Esophagus (tissue), 2 donors: ENCODE results near the gene SLC6A3. TPM values are rescaled to one million over a fixed set of nuclear protein-coding genes. Genes with fewer than 3 reads are reported as not detected.
A peak's percentile ranks its signal among the peaks of the same experiment; 100 is the strongest.

Experiments
- H3K27ac ChIP-seq, 2 donors: one replicate each; pipeline ENCODE4 v1.5.1; 2013; ENCODE audit warnings: low read depth in 2 of 2, mild to moderate bottlenecking in 2 of 2, inconsistent platforms in 1 of 2, low read length in 1 of 2, moderate library complexity in 1 of 2
- H3K27me3 ChIP-seq, 2 donors: one replicate each; pipeline ENCODE4 v1.6.1; 2013; ENCODE audit warnings: low read length in 2 of 2, control low read depth in 1 of 2, mild to moderate bottlenecking in 1 of 2; ENCODE audit not compliant: insufficient read depth in 2 of 2, control insufficient read depth in 1 of 2
- H3K36me3 ChIP-seq, 2 donors: one replicate each; pipeline ENCODE4 v1.6.1; 2013; ENCODE audit warnings: low read length in 1 of 2; ENCODE audit not compliant: control insufficient read depth in 2 of 2, insufficient read depth in 2 of 2
- H3K4me1 ChIP-seq, 2 donors: one replicate each; pipeline ENCODE4 v1.6.1; 2013; ENCODE audit warnings: low read length in 1 of 2; ENCODE audit not compliant: control insufficient read depth in 2 of 2, insufficient read depth in 2 of 2
- H3K4me3 ChIP-seq, 2 donors: one replicate each; pipeline ENCODE4 v1.5.1; 2013; ENCODE audit warnings: low read length in 2 of 2, mild to moderate bottlenecking in 2 of 2, low read depth in 1 of 2, moderate library complexity in 1 of 2
- H3K9me3 ChIP-seq, 2 donors: one replicate each; pipeline ENCODE4 v1.6.1; 2013; ENCODE audit warnings: mild to moderate bottlenecking in 2 of 2, low read depth in 1 of 2, low read length in 1 of 2, moderate library complexity in 1 of 2; ENCODE audit not compliant: control insufficient read depth in 2 of 2, insufficient read depth in 1 of 2
- WGBS, 2 donors: extraction: QIAGEN DNeasy Blood & Tissue Kit; methylation state at CpG; one replicate each; pipeline ENCODE4 v1.1.7; 2013; 5-methylcytosine and 5-hydroxymethylcytosine counted together
- polyA plus RNA-seq, 2 donors: library from polyadenylated mRNA; stranded (reverse); fragments of 200-250 nt; gene quantifications; one replicate each; pipeline ENCODE4 v1.2.3, GENCODE V29; 2013
- donor health status: healthy with polysubstance abuse.
- donor health status: Bipolar disorder and iron deficiency.

Gene SLC6A3
- polyA plus RNA-seq, 2 donors: 0.11 TPM; not detected in 1

GRCh38 chr5:1352231-1353219 lies 92.7 kb downstream of the SLC6A3 start:
- Histone ChIP-seq H3K27me3 (no peaks in the 10 kb centered on the region), H3K9me3 (no peaks in the 10 kb centered on the region), H3K4me3 (no peak overlapping the region), H3K36me3 (no peaks in the 10 kb centered on the region), H3K4me1 (no peaks in the 10 kb centered on the region), H3K27ac (no peak overlapping the region)
- WGBS, 2 donors: 67 to 75% methylated on average over 10 of the region's 10 CpGs

GRCh38 chr5:1351156-1351555 lies 94.1 kb downstream of the SLC6A3 start:
- Histone ChIP-seq H3K4me1 (peaks cover 0 to under 1% of the 10 kb centered on the region in 2 donors), H3K27ac (no peak overlapping the region), H3K27me3 (no peaks in the 10 kb centered on the region), H3K9me3 (no peaks in the 10 kb centered on the region), H3K4me3 (no peak overlapping the region), H3K36me3 (no peaks in the 10 kb centered on the region)
- 81 to 82% methylated on average over 4 of the region's 4 CpGs for WGBS, 2 donors

DNA sequence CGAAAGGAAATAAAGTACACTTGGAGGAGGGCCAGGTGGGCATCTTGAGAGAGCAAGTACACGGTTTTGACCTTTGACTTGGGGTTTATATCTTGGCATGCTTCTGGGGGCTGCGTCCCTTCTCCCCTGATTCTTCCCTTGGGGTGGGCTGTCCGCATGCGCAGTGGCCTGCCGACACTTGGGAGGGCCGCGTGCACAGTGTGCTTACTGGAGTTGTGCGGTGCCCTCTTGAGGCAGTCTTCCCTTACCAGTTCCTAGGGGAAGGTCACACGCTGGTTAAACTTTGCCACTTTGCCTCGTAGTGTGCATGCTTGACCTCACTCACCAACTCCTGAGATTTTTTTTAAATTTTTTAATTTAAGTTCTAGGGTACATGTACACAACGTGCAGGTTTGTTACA lies 96.0 kb downstream of the SLC6A3 start:
- H3K36me3 ChIP-seq: no peaks in the 10 kb centered on the region
- no peaks in the 10 kb centered on the region for H3K27me3 ChIP-seq
- H3K9me3 ChIP-seq: no peaks in the 10 kb centered on the region
- H3K27ac ChIP-seq: no peak overlapping the region
- peaks cover 0 to 4% of the 10 kb centered on the region in 2 donors for H3K4me1 ChIP-seq
- H3K4me3 ChIP-seq: no peak overlapping the region
- WGBS, 2 donors: 33 to 35% methylated on average over 12 of the region's 12 CpGs

DNA sequence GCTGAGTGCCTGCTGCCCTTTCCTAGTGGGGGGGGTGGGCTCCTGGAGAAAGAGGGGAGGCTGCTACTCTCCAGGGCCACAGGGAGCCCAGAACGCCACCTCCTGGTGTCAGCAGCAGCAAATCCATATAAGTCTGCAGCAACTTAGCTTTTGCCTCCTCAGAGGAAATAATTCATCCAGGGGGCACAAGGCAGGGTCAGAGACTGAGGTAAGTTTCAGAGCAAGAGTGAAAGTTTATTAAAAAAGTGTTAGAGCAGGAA lies 96.3 kb downstream of the SLC6A3 start:
- Histone ChIP-seq H3K27ac (no peak overlapping the region), H3K27me3 (no peaks in the 10 kb centered on the region), H3K4me1 (peaks cover under 1 to 4% of the 10 kb centered on the region in 2 donors), H3K4me3 (no peak overlapping the region), H3K9me3 (no peaks in the 10 kb centered on the region), H3K36me3 (no peaks in the 10 kb centered on the region)
- WGBS, 2 donors: 72 to 82% methylated on average over 1 of the region's 1 CpG

- WGBS, 2 donors: 48 to 55% methylated on average over 10 of the region's 10 CpGs
- H3K4me1 ChIP-seq: peaks cover 2 to 8% of the 10 kb centered on the region in 2 donors
Measured at GRCh38 chr5:1347571-1347970, 97.7 kb downstream of the SLC6A3 start.

GRCh38 chr5:1346627-1347440 lies 98.4 kb downstream of the SLC6A3 start:
- H3K27ac ChIP-seq: no peak overlapping the region
- H3K9me3 ChIP-seq: no peaks in the 10 kb centered on the region
- no peaks in the 10 kb centered on the region for H3K27me3 ChIP-seq
- peaks cover 2 to 8% of the 10 kb centered on the region in 2 donors for H3K4me1 ChIP-seq
- H3K4me3 ChIP-seq: no peak overlapping the region
- WGBS, 2 donors: 86 to 87% methylated on average over 21 of the region's 21 CpGs
- H3K36me3 ChIP-seq: peaks cover 0 to 6% of the 10 kb centered on the region in 2 donors

More at GRCh38 chr5:1347571-1347970, 97.7 kb downstream of the SLC6A3 start:
- H3K9me3 ChIP-seq: no peaks in the 10 kb centered on the region
- H3K36me3 ChIP-seq: no peaks in the 10 kb centered on the region
- no peak overlapping the region for H3K27ac ChIP-seq
- no peak overlapping the region for H3K4me3 ChIP-seq
- H3K27me3 ChIP-seq: no peaks in the 10 kb centered on the region

- Histone ChIP-seq H3K27ac (no peak overlapping the region), H3K4me3 (peak overlapping the region in 1 of 2 donors; percentile 91), H3K27me3 (no peaks in the 10 kb centered on the region), H3K36me3 (peaks cover 0 to 13% of the 10 kb centered on the region in 2 donors), H3K4me1 (peaks cover 2 to 8% of the 10 kb centered on the region in 2 donors), H3K9me3 (no peaks in the 10 kb centered on the region)
- WGBS, 2 donors: 77 to 80% methylated on average over 27 of the region's 27 CpGs
Measured at GRCh38 chr5:1345876-1346626, 99.2 kb downstream of the SLC6A3 start.

GRCh38 chr5:1344975-1345838 lies 100.0 kb downstream of the SLC6A3 start, which contains the start of gene CLPTM1L:
TSS of gene CLPTM1L (minus strand) at chr5:1345099. CDS start at chr5:1344841, 258 bp downstream.
- Histone ChIP-seq H3K4me1 (peaks cover 2 to 8% of the 10 kb centered on the region in 2 donors), H3K9me3 (no peaks in the 10 kb centered on the region), H3K36me3 (peaks cover 0 to 16% of the 10 kb centered on the region in 2 donors), H3K4me3 (peak within 1 kb of the TSS; percentile 91 to 93), H3K27ac (peak within 1 kb of the TSS; percentile 67 to 80), H3K27me3 (no peaks in the 10 kb centered on the region)
- 1% methylated on average over 78 to 87 of the region's 87 CpGs for WGBS, 2 donors
